ENCODE measurements around the gene ALOX12B.

Gene ALOX12B

DNA sequence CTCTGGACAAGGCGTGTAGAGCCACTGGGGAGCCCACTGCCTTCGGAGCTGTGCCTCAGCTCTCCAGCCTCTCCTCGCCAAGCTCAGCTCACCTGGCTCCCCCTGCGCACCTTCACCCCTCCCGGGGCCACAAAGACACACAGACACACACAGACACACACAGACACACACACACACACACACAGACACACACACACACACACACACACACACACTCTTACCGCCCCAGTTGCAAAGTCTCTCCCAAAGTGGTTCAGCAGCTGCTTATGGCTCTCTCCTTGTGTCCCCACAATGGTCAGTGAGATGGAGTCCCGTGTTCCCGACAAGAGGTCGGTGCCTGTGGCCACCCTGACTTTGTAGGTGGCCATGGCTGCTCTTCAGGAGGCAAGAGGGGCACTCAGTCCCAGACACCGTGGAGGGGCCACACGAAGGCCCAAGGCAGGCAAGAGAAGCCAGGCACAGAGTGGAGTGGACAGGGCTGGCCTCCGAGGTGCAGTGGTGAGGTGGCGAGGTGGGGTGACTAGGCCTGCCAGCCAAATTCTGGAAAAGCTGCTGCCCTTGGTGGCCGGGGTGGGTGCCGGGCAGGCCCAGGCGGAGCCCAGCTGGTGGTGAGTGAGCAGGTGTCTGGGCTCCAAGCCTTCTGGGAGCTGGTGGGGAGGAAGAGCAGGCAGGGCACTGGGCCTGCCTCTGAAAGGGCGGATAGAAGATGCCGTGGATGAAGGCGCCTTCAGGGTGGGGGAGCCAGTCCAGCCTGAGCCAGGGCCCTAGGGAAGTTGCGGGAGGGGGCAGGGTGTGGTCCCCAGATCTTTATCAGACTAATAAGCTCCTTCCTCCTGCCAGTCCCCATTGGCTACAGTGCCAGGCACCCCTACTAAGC is at the start of gene ALOX12B:
Gene ALOX12B, minus strand, starts transcription at position 642 of the 877 bp plus-strand sequence. Its CDS starts 274 bp downstream, at position 368.
- no peaks in the 10 kb centered on the region for H3K36me3 ChIP-seq (ENCODE audit: insufficient read depth, low read length)

DNA sequence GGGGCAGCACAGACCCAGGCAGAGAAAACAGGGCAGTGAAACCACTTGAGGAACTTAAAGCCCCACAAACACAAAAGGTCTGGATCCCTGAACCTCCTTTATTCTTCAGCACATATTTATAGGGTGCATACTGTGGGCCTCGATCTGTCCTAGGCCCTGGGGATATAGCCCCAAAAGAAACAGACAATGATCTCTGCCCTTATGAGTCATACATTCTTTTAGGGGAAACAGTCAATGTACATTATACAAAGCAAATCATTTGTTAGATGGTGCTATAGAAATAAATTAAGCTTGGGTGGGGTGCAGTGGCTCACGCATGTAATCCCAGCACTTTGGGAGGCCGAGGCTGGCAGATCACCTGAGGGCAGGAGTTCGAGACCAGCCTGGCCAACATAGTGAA is 46.4 kb upstream of the ALOX12B start:
- peaks cover 10% of the 10 kb centered on the region for H3K4me1 ChIP-seq (ENCODE audit: insufficient read depth, low read length)
- peaks cover 0 to 5% of the 10 kb centered on the region in 2 donors for H3K27me3 ChIP-seq (ENCODE audit: control insufficient read depth in 1 of 2, insufficient read depth in 2 of 2, low read length in 2 of 2)
- no peak overlapping the region for H3K27ac ChIP-seq (ENCODE audit: low read depth, low read length)
- H3K4me3 ChIP-seq (ENCODE audit: low read depth in 1 of 2, low read length in 2 of 2) = no peak overlapping the region
- no peaks in the 10 kb centered on the region for H3K9me3 ChIP-seq (ENCODE audit: low read length)
- no peak overlapping the region for H3K9ac ChIP-seq (ENCODE audit: low read length)
- H3K36me3 ChIP-seq (ENCODE audit: insufficient read depth, low read length) = no peaks in the 10 kb centered on the region

More for the DNA sequence above, at the start of gene ALOX12B:
- Histone ChIP-seq H3K4me3 (ENCODE audit: low read depth in 1 of 2, low read length in 2 of 2) (no peak within 1 kb of the TSS), H3K9me3 (ENCODE audit: low read length) (no peaks in the 10 kb centered on the region), H3K9ac (ENCODE audit: low read length) (no peak within 1 kb of the TSS), H3K27ac (ENCODE audit: low read depth, low read length) (no peak within 1 kb of the TSS), H3K27me3 (ENCODE audit: control insufficient read depth in 1 of 2, insufficient read depth in 2 of 2, low read length in 2 of 2) (peaks cover 0 to 18% of the 10 kb centered on the region in 2 donors), H3K4me1 (ENCODE audit: insufficient read depth, low read length) (no peaks in the 10 kb centered on the region)

DNA sequence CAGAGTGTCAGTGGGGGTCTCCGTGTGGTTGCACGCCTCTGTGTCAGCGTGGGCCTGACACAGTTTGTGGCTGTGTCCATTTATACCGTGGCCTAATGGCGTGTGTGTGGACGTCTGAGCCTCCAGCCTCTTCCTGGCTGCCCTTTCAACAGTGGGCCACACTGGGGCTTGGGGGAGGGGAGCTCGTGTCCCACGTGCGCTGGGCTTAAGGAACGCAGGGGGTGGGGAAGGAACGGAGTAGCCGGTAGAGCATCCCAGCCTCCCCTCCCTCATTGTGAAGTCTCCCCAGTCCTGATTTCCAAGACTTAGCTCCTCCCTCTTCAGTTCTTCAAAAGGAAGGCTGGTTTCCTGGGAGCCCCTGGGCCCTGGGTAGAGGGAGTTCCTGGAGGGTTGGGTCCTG is 45.9 kb upstream of the ALOX12B start:
- Histone ChIP-seq H3K36me3 (ENCODE audit: insufficient read depth, low read length) (no peaks in the 10 kb centered on the region), H3K27ac (ENCODE audit: low read depth, low read length) (no peak overlapping the region), H3K4me1 (ENCODE audit: insufficient read depth, low read length) (peaks cover 7% of the 10 kb centered on the region), H3K9me3 (ENCODE audit: low read length) (no peaks in the 10 kb centered on the region), H3K4me3 (ENCODE audit: low read depth in 1 of 2, low read length in 2 of 2) (no peak overlapping the region), H3K27me3 (ENCODE audit: control insufficient read depth in 1 of 2, insufficient read depth in 2 of 2, low read length in 2 of 2) (peaks cover 0 to 5% of the 10 kb centered on the region in 2 donors), H3K9ac (ENCODE audit: low read length) (no peak overlapping the region)

- H3K9ac ChIP-seq (ENCODE audit: low read length) = no peak overlapping the region
- H3K27me3 ChIP-seq (ENCODE audit: control insufficient read depth in 1 of 2, insufficient read depth in 2 of 2, low read length in 2 of 2) = peaks cover 0 to 5% of the 10 kb centered on the region in 2 donors
- peaks cover 5% of the 10 kb centered on the region for H3K4me1 ChIP-seq (ENCODE audit: insufficient read depth, low read length)
- H3K27ac ChIP-seq (ENCODE audit: low read depth, low read length) = no peak overlapping the region
- H3K9me3 ChIP-seq (ENCODE audit: low read length) = no peaks in the 10 kb centered on the region
- H3K4me3 ChIP-seq (ENCODE audit: low read depth in 1 of 2, low read length in 2 of 2) = no peak overlapping the region
- H3K36me3 ChIP-seq (ENCODE audit: insufficient read depth, low read length) = no peaks in the 10 kb centered on the region
Observed at GRCh38 chr17:8131844-8132441, 44.4 kb upstream of the ALOX12B start.

DNA sequence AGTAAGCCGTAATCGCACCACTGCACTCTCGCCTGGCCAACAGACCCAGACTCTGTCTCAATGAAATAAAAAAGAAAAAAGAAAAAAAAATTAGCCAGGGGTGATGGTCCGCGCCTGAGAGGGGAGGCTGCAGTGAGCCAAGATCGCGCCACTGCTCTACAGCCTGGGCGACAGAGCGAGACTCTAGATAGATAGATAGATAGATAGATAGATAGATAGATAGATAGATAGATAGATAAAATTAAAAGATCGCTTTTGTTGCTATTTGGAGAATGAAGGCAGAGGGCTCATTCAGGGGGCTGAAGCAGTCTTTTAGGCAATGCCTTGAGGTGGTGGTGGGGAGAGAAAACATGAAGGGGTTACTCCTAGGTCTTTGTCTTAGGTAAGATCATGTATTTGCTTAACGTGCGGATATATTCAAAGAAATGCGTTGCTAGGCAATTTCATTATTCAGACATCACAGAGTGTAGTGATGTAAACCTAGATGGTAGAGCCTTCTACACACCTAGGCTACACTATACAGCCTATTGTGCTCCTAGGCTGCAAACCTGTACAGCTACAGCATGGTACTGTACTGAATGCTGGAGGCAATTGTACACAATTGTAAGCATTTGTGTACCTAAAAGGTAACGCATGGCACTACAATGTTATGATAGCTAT is 40.7 kb upstream of the ALOX12B start:
- Histone ChIP-seq H3K9ac (ENCODE audit: low read length) (no peak overlapping the region), H3K27me3 (ENCODE audit: control insufficient read depth in 1 of 2, insufficient read depth in 2 of 2, low read length in 2 of 2) (peaks cover 18 to 28% of the 10 kb centered on the region in 2 donors), H3K27ac (ENCODE audit: low read depth, low read length) (no peak overlapping the region), H3K9me3 (ENCODE audit: low read length) (no peaks in the 10 kb centered on the region), H3K36me3 (ENCODE audit: insufficient read depth, low read length) (no peaks in the 10 kb centered on the region), H3K4me1 (ENCODE audit: insufficient read depth, low read length) (peaks cover 32% of the 10 kb centered on the region), H3K4me3 (ENCODE audit: low read depth in 1 of 2, low read length in 2 of 2) (no peak overlapping the region)

- Histone ChIP-seq H3K27ac (ENCODE audit: low read depth, low read length) (no peak overlapping the region), H3K4me3 (ENCODE audit: low read depth in 1 of 2, low read length in 2 of 2) (peak overlapping the region; percentile 75 to 81), H3K9ac (ENCODE audit: low read length) (peak overlapping the region; percentile 76), H3K4me1 (ENCODE audit: insufficient read depth, low read length) (peaks cover 43% of the 10 kb centered on the region), H3K27me3 (ENCODE audit: control insufficient read depth in 1 of 2, insufficient read depth in 2 of 2, low read length in 2 of 2) (peaks cover 30 to 45% of the 10 kb centered on the region in 2 donors), H3K9me3 (ENCODE audit: low read length) (no peaks in the 10 kb centered on the region), H3K36me3 (ENCODE audit: insufficient read depth, low read length) (no peaks in the 10 kb centered on the region)
Observed at GRCh38 chr17:8126491-8127066, 39.1 kb upstream of the ALOX12B start.

GRCh38 chr17:8125947-8126490 is 38.5 kb upstream of the ALOX12B start:
- peaks cover 30 to 44% of the 10 kb centered on the region in 2 donors for H3K27me3 ChIP-seq (ENCODE audit: control insufficient read depth in 1 of 2, insufficient read depth in 2 of 2, low read length in 2 of 2)
- peaks cover 45% of the 10 kb centered on the region for H3K4me1 ChIP-seq (ENCODE audit: insufficient read depth, low read length)
- no peaks in the 10 kb centered on the region for H3K36me3 ChIP-seq (ENCODE audit: insufficient read depth, low read length)
- H3K9me3 ChIP-seq (ENCODE audit: low read length) = no peaks in the 10 kb centered on the region
- peak overlapping the region; percentile 37 for H3K27ac ChIP-seq (ENCODE audit: low read depth, low read length)
- peak overlapping the region; percentile 75 to 81 for H3K4me3 ChIP-seq (ENCODE audit: low read depth in 1 of 2, low read length in 2 of 2)
- H3K9ac ChIP-seq (ENCODE audit: low read length) = peak overlapping the region; percentile 32

DNA sequence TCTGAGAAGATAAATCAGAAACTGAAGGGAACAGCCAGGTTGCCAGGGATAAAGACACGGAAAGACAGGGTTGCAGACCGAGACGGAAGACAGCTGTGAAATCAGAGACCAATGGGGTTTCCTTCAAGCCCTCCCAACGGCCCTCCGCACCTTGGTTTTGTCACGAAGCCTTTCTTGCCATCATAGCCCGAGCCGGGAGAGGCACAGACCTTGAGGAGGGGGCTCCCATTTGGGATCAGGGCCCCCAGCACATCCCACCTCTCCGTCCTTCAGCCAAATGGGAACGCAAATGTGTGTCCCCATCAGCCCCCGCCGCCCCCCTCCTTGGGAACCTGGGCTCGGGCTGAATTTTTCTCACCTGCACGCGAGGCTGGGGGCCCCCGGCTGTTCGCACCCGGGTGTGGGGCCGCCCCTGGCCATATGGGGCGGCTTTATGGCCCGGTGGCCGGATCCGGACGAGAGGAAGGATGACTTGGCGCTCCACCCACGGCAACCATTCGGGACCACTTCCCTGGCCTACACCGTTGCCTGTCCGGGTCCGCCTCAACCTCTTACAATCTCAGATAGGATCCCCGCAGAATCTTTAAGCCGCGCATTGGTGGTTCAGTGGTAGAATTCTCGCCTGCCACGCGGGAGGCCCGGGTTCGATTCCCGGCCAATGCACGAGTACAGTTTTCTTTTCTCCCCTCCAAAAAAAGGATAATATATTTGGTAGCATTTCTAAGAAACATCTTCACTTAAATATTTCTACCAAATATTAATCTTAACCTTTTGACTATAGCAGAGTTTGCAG is 37.8 kb upstream of the ALOX12B start:
- Histone ChIP-seq H3K9ac (ENCODE audit: low read length) (peak overlapping the region; percentile 32), H3K4me1 (ENCODE audit: insufficient read depth, low read length) (peaks cover 51% of the 10 kb centered on the region)

GRCh38 chr17:8124350-8125153 is 37.0 kb upstream of the ALOX12B start:
- H3K36me3 ChIP-seq (ENCODE audit: insufficient read depth, low read length) = no peaks in the 10 kb centered on the region
- peaks cover 34 to 54% of the 10 kb centered on the region in 2 donors for H3K27me3 ChIP-seq (ENCODE audit: control insufficient read depth in 1 of 2, insufficient read depth in 2 of 2, low read length in 2 of 2)
- H3K9ac ChIP-seq (ENCODE audit: low read length) = no peak overlapping the region
- H3K27ac ChIP-seq (ENCODE audit: low read depth, low read length) = no peak overlapping the region
- H3K4me1 ChIP-seq (ENCODE audit: insufficient read depth, low read length) = peaks cover 54% of the 10 kb centered on the region
- peak overlapping the region in 1 of 2 donors; percentile 75 for H3K4me3 ChIP-seq (ENCODE audit: low read depth in 1 of 2, low read length in 2 of 2)
- no peaks in the 10 kb centered on the region for H3K9me3 ChIP-seq (ENCODE audit: low read length)

More for the DNA sequence above, 37.8 kb upstream of the ALOX12B start:
- Histone ChIP-seq H3K4me3 (ENCODE audit: low read depth in 1 of 2, low read length in 2 of 2) (peak overlapping the region; percentile 75 to 81), H3K36me3 (ENCODE audit: insufficient read depth, low read length) (no peaks in the 10 kb centered on the region), H3K27ac (ENCODE audit: low read depth, low read length) (peak overlapping the region; percentile 37), H3K27me3 (ENCODE audit: control insufficient read depth in 1 of 2, insufficient read depth in 2 of 2, low read length in 2 of 2) (peaks cover 33 to 51% of the 10 kb centered on the region in 2 donors), H3K9me3 (ENCODE audit: low read length) (no peaks in the 10 kb centered on the region)

All from muscle layer of colon (tissue), 2 donors.